K562 (cell line): ENCODE results near the gene BRD7. TPM values are rescaled to one million over a fixed set of nuclear protein-coding genes. Genes with fewer than 3 reads are reported as not detected.
A peak's percentile ranks its signal among the peaks of the same experiment; 100 is the strongest.

Experiments used
- CBX2 ChIP-seq: fragments of 200-600 bp; sonication (generic); IDR thresholded peaks from one replicate; pipeline ENCODE4 v1.6.1; 2012; ENCODE audit warnings: mild to moderate bottlenecking, low read length, inconsistent platforms; ENCODE audit not compliant: insufficient read depth, poor library complexity, severe bottlenecking
- FOXO4 ChIP-seq: fragments of 450-650 bp; formaldehyde crosslinking; IDR thresholded peaks from 2 replicates; pipeline ENCODE4 v1.4.0; 2020; ENCODE audit warnings: mild to moderate bottlenecking, moderate library complexity
- LCOR ChIP-seq: sonication (generic); formaldehyde crosslinking; IDR thresholded peaks from 2 replicates; pipeline ENCODE4 v1.8.0; 2022; ENCODE audit warnings: mild to moderate bottlenecking, missing genetic modification reagents
- MECOM ChIP-seq: fragments of 250-450 bp; sonication (Bioruptor Pico); IDR thresholded peaks from 2 replicates; pipeline ENCODE4 v1.8.0; 2022; ENCODE audit warnings: inconsistent platforms
- MYNN ChIP-seq, 2 experiments: sonication (generic); formaldehyde crosslinking in 1 of 2; IDR thresholded peaks; 2 replicates each; pipeline versions ENCODE4 v1.5.0 to v1.6.1; 2016 to 2020; ENCODE audit warnings: antibody characterized with exemption in 1 of 2, missing genetic modification reagents in 1 of 2
- NCOA6 ChIP-seq: fragments of 450-650 bp; IDR thresholded peaks from 2 replicates; pipeline ENCODE4 v1.6.1; 2017; ENCODE audit warnings: mild to moderate bottlenecking
- NR1H2 ChIP-seq: sonication (generic); formaldehyde crosslinking; IDR thresholded peaks from 2 replicates; pipeline ENCODE4 v1.4.0; 2020; ENCODE audit warnings: mild to moderate bottlenecking, missing genetic modification reagents
- NUFIP1 ChIP-seq: fragments of 450-650 bp; IDR thresholded peaks from 2 replicates; pipeline ENCODE4 v1.6.1; 2018; ENCODE audit not compliant: partially characterized antibody
- PML ChIP-seq: IDR thresholded peaks from 2 replicates; pipeline ENCODE4 v1.6.1; 2012; ENCODE audit warnings: low read length, inconsistent platforms
- PTBP1 ChIP-seq: fragments of 200-400 bp; formaldehyde crosslinking; IDR thresholded peaks from 2 replicates; pipeline ENCODE4 v1.6.1; 2017; ENCODE audit warnings: low read depth, low read length
- SRSF3 ChIP-seq: fragments of 200-400 bp; formaldehyde crosslinking; IDR thresholded peaks from 2 replicates; pipeline ENCODE4 v1.6.1; 2016; ENCODE audit warnings: mild to moderate bottlenecking, low read length, moderate library complexity; ENCODE audit not compliant: insufficient read depth
- STAT5A ChIP-seq: IDR thresholded peaks from 2 replicates; pipeline ENCODE4 v1.6.1; 2012; ENCODE audit warnings: low read length, inconsistent platforms, borderline replicate concordance
- TCF3 ChIP-seq: sonication (generic); formaldehyde crosslinking; IDR thresholded peaks from 2 replicates; pipeline ENCODE4 v1.4.0; 2020; ENCODE audit warnings: mild to moderate bottlenecking, missing genetic modification reagents
- TEAD1 ChIP-seq, 2 experiments: fragments of 450-650 bp in 1 of 2; sonication (generic) in 1 of 2; formaldehyde crosslinking; IDR thresholded peaks; 2 replicates each; pipeline versions ENCODE4 v1.4.0 to v1.8.0; 2020 to 2022; ENCODE audit warnings: mild to moderate bottlenecking in 2 of 2, missing genetic modification reagents in 1 of 2
- TGIF2 ChIP-seq: sonication (generic); formaldehyde crosslinking; IDR thresholded peaks from 2 replicates; pipeline ENCODE4 v1.8.1; 2022; ENCODE audit warnings: mild to moderate bottlenecking, missing genetic modification reagents, moderate library complexity
- THRA ChIP-seq: fragments of 450-650 bp; IDR thresholded peaks from 2 replicates; pipeline ENCODE4 v1.6.1; 2017; ENCODE audit warnings: mild to moderate bottlenecking, moderate library complexity
- WHSC1 ChIP-seq: IDR thresholded peaks from one replicate; pipeline ENCODE4 v1.6.1; 2012; ENCODE audit warnings: low read length, control low read depth, inconsistent platforms
- XRCC5 ChIP-seq: fragments of 200-400 bp; formaldehyde crosslinking; IDR thresholded peaks from 2 replicates; pipeline ENCODE4 v1.6.1; 2017; ENCODE audit warnings: low read depth, mild to moderate bottlenecking, low read length
- ZEB2 ChIP-seq: fragments of 450-650 bp; IDR thresholded peaks from 2 replicates; pipeline ENCODE4 v1.6.1; 2016
- ZNF408 ChIP-seq: fragments of 250-450 bp; sonication (Bioruptor Pico); IDR thresholded peaks from 2 replicates; pipeline ENCODE4 v1.4.0; 2020; ENCODE audit warnings: low read depth, mild to moderate bottlenecking, moderate library complexity
- ZNF551 ChIP-seq: fragments of 250-450 bp; sonication (Bioruptor Pico); IDR thresholded peaks from 2 replicates; pipeline ENCODE4 v1.5.0; 2021; ENCODE audit warnings: mild to moderate bottlenecking, moderate library complexity
- ZNF668 ChIP-seq: fragments of 250-450 bp; sonication (Bioruptor Pico); IDR thresholded peaks from 2 replicates; pipeline ENCODE4 v1.8.0; 2022; ENCODE audit warnings: mild to moderate bottlenecking, inconsistent platforms
- ZNF699 ChIP-seq: fragments of 250-450 bp; sonication (Bioruptor Pico); IDR thresholded peaks from 2 replicates; pipeline ENCODE4 v1.8.0; 2021; ENCODE audit warnings: mild to moderate bottlenecking, moderate library complexity; ENCODE audit not compliant: insufficient replicate concordance
- ZNF780A ChIP-seq: fragments of 250-450 bp; sonication (Bioruptor Pico); IDR thresholded peaks from 2 replicates; pipeline ENCODE4 v1.5.0; 2021; ENCODE audit warnings: mild to moderate bottlenecking
- polyA plus RNA-seq, 8 experiments: library from polyadenylated mRNA; depleted of rRNA in 4 of 8; stranded (reverse) in 5 of 8; unstranded in 3 of 8; fragments of >200 nt; fragmentation: Nextera tagmentation in 2 of 8; fragmentation: Illumina TruSeq in 1 of 8; extraction: Ambion mirVana in 2 of 8; extraction: Trizol in 1 of 8; gene quantifications; 2 replicates each; pipeline versions ENCODE4 v1.2.1 to v1.2.3, GENCODE V29; 2011 to 2014; ENCODE audit warnings: inconsistent platforms in 1 of 8, missing spikeins in 1 of 8
- total RNA-seq, 7 experiments: library from RNA; depleted of rRNA in 6 of 7; stranded (reverse); fragments of >200 nt in 6 of 7; fragmentation: Illumina TruSeq in 2 of 7; extraction: Trizol in 2 of 7; gene quantifications; 2 replicates each; pipeline versions ENCODE4 v1.2.1 to v1.2.3, GENCODE V29; 2011 to 2021; ENCODE audit warnings: low replicate concordance in 1 of 7
- TF ChIP-seq, protein P1 (sequence below): sonication (generic); formaldehyde crosslinking; IDR thresholded peaks from 2 replicates; pipeline ENCODE4 v1.8.0; 2022; ENCODE audit warnings: mild to moderate bottlenecking, missing genetic modification reagents
- TF ChIP-seq, protein P2 (sequence below), 2 experiments: IDR thresholded peaks; 2 replicates each; pipeline ENCODE4 v1.6.1; 2011; ENCODE audit warnings: borderline replicate concordance in 1 of 2, control low read depth in 1 of 2, low read depth in 1 of 2, low read length in 1 of 2, mild to moderate bottlenecking in 1 of 2, mixed read lengths in 1 of 2, moderate library complexity in 1 of 2; ENCODE audit not compliant: insufficient read depth in 1 of 2, insufficient read length in 1 of 2, poor library complexity in 1 of 2, severe bottlenecking in 1 of 2; ENCODE audit errors: extremely low read depth in 1 of 2

The BRD7 gene
- total and polyA plus RNA-seq, 9 of the 15 experiments (the other 6 are each of a cell fraction or from before 2014, with no cell fraction given) = 20.6 to 101 (median 68.7) TPM

DNA sequence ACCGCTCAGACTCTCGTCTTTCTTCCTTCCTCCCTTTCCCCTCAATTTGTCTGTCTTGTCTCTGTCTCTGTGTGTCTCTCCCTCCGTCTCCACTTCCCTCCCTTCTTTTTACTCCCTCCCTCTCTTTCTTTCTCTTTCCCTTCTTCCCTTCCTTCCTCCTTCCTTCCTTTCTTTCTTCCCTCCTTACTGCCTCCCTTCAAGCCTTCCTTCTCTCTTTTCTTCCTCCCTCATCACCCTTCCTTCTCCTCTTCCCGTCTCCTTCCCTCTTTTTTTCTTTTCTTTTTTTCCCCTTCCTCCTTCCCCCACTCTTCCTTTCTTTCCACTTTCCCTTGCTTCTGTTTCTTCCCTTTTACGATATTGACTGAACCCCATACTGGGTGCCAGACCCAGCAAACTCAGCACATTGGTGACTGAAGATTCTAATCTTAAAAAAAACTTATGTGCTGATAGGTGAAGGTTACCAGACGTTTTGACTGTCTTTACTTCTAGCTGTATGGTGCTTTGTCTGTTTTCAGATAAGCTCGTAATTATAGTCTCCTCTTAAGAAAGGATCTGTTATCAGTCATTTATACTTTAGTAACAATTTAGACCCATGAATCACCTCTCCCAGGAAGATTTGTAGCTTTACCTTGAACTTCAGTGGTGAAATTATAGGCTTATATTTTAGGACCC is 481 bp upstream of the BRD7 start (continued):
- TF ChIP-seq, protein P1, sequence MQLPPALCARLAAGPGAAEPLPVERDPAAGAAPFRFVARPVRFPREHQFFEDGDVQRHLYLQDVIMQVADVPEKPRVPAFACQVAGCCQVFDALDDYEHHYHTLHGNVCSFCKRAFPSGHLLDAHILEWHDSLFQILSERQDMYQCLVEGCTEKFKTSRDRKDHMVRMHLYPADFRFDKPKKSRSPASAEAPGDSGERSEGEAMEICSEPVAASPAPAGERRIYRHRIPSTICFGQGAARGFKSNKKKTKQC (CRISPR knock-in tag) = no peak
- TF ChIP-seq ZNF668 (CRISPR knock-in tag) = no peak
- no peak; the same call in 1 of the 2 replicates for TF ChIP-seq NCOA6
- no peak for TF ChIP-seq ZNF780A (CRISPR knock-in tag)
- TF ChIP-seq WHSC1 = no peak
- TF ChIP-seq THRA = no peak
- no peak for TF ChIP-seq NUFIP1
- no peak for TF ChIP-seq LCOR (CRISPR knock-in tag)
- TF ChIP-seq TEAD1 (CRISPR knock-in tag; IDR thresholded peaks at IDR 0.05) = no peak
- TF ChIP-seq XRCC5 = no peak
- no peak for TF ChIP-seq FOXO4 (CRISPR knock-in tag)
- TF ChIP-seq TGIF2 (CRISPR knock-in tag) = no peak
- TF ChIP-seq ZNF699 (CRISPR knock-in tag) = no peak
- no peak for TF ChIP-seq TCF3 (CRISPR knock-in tag)
- no peak for TF ChIP-seq MECOM (CRISPR knock-in tag)
- no peak for TF ChIP-seq SRSF3
- no peak for TF ChIP-seq STAT5A
- no peak for TF ChIP-seq ZNF408 (CRISPR knock-in tag)
- TF ChIP-seq, protein P2, sequence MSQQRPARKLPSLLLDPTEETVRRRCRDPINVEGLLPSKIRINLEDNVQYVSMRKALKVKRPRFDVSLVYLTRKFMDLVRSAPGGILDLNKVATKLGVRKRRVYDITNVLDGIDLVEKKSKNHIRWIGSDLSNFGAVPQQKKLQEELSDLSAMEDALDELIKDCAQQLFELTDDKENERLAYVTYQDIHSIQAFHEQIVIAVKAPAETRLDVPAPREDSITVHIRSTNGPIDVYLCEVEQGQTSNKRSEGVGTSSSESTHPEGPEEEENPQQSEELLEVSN (IDR thresholded peaks at IDR 0.05; ENCODE audit: borderline replicate concordance in 1 of 2, extremely low read depth in 1 of 2, insufficient read depth in 1 of 2, insufficient read length in 1 of 2, low read depth in 1 of 2, low read length in 1 of 2, poor library complexity in 1 of 2, severe bottlenecking in 1 of 2) = no peak
- no peak for TF ChIP-seq PTBP1
- TF ChIP-seq ZEB2 = peak; percentile 76
- no peak for TF ChIP-seq ZNF551 (CRISPR knock-in tag)
- TF ChIP-seq MYNN (IDR thresholded peaks at IDR 0.05) = no peak
- no peak for TF ChIP-seq MYNN (CRISPR knock-in tag; IDR thresholded peaks at IDR 0.05)
- no peak for TF ChIP-seq CBX2
- TF ChIP-seq NR1H2 (CRISPR knock-in tag) = no peak
- TF ChIP-seq PML = no peak
